ENCODE results near the gene TENM3.
"Not testable (repeated sequence)": the region's sequence is repeated elsewhere in the genome, so short reads cannot be mapped to it uniquely, and the experiment has no call there.

Gene TENM3

GRCh38 chr4:182243204-182243603 is at the start of gene TENM3:
Gene TENM3, plus strand, starts transcription at chr4:182243402. Its CDS starts 80,619 bp downstream, at chr4:182324021.
- not testable (repeated sequence) for DNase-seq (ENCODE audit: low spot score)

- no peak for DNase-seq (ENCODE audit: low spot score)
Measured at GRCh38 chr4:182194091-182194824, 48.9 kb upstream of the TENM3 start.

GRCh38 chr4:182197611-182198010 is 45.6 kb upstream of the TENM3 start:
- no peak for DNase-seq (ENCODE audit: low spot score)

DNA sequence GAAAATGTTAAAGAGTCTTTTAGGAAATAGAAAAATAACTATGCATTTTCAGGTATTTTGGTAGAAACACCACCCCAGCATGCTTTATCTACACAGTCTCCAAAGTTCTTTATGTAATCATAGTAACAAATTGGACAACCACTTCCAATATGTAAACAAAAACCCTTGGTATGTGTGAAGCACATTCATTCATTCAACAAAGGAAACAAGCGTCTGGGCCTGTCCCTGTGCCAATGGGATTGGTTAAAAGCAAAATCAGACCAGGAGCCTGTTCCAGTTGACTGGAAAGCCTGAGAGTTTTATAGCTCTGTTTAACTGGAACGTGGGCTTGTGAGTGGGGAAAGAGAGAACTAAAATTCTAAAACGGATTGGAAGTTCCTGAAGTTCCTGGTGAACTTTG is 41.3 kb upstream of the TENM3 start:
- DNase-seq (ENCODE audit: low spot score) = no peak

DNA sequence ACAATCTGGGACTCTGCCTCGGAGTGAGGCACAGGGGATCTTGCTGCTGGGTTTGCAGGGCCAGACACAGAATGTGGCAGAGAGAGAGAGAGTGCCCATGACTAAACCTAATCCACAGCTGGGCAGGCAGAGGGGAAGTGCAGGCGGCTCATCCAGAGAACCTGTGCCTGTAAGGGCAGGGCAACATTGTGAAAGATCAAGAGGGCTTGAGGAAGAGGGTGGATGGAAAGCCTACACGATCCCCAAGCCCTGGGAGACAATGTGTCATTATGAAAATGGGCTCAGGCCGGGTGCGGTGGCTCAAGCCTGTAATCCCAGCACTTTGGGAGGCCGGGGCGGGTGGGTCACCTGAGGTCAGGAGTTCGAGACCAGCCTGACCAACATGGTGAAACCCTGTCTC is 40.6 kb upstream of the TENM3 start:
- no peak for DNase-seq (ENCODE audit: low spot score)

DNA sequence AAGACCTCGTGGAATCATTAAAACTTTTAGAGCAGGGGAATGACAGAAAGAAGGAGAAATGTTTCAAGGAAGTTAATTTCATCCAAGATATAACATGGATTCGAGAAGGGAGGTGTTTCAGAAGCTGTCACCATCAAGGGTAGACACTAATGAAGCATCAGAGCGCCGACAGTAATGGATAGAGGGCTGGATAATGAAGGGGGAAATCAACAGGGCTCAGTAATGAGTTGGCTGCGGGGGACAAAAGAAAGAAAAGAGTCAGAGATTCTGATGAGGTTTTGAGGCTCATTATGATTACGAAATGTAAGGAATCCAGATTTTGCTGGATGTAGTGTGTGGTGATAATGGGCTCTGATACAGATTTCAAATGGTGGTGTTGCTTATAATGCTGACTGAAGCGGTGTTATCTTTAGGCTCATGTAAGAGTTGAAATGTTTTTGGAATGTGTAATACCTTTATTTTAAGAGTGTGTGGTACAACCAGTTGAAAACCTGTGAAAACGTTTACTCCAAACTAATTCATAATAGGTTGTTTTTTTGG is 39.3 kb upstream of the TENM3 start:
- DNase-seq (ENCODE audit: low spot score) = no peak

DNA sequence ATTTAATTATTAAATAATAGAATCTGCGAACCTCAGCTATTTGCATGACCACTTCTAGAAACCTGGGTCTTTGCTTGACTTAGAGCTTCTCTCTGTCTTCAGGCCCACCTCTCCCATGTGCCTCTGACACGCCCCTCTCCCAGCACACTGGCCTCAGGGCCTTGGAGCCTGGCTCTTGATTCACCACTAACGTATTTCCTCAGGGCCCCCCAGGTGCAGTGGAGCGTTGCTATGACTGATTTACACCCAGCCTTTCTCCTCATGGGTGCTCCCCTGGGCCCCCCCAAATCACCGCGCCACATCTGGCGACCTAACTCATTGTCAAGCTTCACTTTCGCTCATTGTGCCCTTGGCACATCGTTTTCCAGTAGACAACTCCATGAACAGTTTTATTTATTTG is 37.9 kb upstream of the TENM3 start:
- no peak for DNase-seq (ENCODE audit: low spot score)

DNA sequence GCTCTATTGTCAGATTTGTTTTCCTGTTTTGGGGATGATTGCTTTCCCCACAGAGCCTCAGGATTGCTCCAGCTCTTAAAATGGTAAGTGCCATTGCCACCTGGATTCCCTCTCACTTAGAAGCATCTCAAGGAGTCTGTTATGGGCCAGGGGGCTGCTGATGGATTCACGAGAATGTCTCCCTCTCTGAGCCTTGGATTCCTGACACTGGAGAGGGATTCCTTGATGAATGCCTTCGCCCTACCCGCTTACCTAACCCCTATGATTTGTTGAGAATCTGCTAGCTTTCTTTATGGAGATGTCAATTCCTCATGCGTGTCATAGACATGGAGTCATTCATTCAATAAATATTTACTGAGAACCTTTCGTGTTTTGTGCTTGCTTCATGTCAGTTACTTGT is 36.9 kb upstream of the TENM3 start:
- DNase-seq (ENCODE audit: low spot score) = no peak

DNA sequence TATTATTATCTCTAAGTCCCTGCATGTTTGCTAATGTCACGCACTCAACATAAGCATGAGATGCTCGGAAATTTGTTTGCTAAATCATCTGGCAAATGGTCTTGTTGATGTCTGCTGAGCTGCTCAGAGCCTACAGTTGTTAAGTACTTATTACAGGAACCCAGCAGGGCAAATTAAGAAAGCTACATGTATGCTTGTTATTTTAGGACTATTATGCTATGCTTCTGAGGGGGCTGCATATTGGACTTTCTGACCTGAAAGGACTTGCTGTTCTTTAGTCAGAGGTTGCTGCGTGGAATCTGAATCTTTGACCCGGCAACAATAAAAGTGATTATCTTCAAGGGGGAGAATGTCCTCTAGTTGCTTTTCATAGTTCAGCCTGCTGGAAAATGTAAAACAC is 36.3 kb upstream of the TENM3 start:
- no peak for DNase-seq (ENCODE audit: low spot score)

DNA sequence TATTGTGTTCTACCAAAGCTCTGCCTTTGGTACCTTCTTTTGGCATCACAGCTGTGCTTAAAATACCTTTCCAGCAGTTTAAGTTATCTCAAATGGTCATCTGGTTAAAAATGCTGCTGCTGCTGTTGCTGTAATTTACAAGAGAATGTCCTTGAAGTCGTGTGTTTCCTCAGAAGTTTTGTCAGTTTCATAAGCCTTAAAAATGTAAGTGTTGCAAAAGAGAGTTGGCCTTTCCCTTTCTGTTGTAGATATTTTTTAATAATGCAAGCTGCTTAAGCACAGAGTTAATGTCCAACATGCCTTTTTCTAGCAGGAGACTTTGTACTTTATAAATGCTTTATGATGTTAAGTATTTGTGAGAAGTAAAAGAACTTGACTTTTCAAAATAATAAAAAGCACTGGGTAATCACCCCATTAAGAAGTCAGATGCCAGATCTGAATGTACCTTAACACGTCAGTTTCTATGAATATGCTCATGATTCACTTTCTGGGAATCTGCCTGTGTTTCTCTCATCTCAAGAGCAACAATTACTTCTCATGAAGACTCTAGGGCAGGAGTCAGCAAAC is 35.3 kb upstream of the TENM3 start:
- DNase-seq (ENCODE audit: low spot score) = no peak

GRCh38 chr4:182208526-182209050 is 34.6 kb upstream of the TENM3 start:
- DNase-seq (ENCODE audit: low spot score) = no peak

GRCh38 chr4:182212211-182212761 is 30.9 kb upstream of the TENM3 start:
- no peak for DNase-seq (ENCODE audit: low spot score)

DNA sequence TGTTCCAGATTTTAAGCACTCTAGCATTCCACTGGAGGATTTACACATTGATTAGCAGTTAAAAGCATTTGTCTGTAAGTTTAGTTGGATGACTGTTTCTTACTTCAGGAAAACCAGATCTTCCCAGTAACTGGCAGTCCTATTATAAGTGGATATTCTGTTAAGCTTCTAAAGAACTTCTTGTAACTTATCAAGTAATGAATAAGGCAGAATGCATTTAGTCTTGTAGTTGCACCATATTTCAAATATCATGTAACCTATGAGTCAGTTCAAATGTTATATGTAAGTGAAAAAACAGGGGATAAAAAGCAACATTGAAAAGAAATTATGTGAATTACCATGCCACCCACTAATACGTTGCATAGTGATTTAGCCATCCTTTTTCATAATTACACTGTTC is 30.2 kb upstream of the TENM3 start:
- no peak for DNase-seq (ENCODE audit: low spot score)

DNA sequence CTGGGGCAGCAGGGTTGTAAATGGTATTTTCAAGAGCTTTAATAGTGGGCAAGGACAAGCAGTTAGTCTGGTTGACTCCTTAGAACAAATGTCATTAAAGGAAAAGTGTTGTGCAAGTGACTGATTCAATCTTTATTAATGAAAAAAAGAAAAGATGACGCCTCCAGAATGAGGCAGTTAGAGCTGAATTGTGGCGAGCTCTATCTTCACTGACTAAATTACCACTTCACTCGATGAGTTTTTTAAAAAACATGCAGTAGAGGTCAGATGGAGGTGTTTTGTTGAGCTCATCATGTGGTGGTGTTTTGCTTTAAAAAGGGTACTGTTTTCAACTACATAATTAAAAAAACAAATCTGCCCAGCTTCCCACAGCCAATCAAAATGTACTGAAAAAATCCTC is 28.1 kb upstream of the TENM3 start:
- no peak for DNase-seq (ENCODE audit: low spot score)

DNA sequence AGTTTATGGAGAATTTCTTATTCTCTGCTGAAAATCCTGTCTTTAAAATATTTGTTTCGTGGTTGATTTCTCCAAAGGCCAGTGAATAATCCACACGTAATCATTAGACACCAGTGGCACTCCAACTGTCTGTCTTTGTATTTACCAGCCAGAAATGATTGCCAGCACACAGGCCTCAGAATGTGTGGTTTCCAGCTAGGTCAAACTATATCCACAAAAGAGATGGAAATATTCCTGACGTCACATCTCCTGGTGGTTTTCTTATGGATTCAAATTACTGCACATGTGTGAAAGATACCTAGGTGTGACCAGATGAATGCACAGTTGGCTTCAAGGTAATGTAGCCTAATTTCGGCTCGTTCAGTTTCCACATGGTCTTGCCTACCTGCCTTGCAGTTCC is 27.2 kb upstream of the TENM3 start:
- DNase-seq (ENCODE audit: low spot score) = no peak

- no peak for DNase-seq (ENCODE audit: low spot score)
Measured at GRCh38 chr4:182219411-182220056, 23.7 kb upstream of the TENM3 start.

DNA sequence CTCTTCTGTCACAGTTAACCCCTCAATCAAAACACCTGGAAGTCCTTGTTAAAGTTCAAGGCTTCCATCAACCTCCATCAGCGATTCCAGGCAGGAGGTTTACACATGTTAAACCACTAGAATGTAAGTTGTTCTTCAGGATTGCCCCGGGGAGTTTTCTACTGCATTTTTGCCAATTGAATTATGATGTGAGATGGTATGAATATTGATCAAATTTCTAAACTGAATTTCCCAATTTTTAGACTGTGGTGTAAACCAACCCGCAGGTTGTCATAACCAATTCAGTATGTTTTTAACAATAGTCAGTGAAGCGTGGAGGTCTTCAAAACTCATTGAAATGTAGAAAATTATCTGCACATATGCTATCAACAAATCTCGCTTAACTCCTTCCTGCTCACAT is 21.2 kb upstream of the TENM3 start:
- DNase-seq (ENCODE audit: low spot score) = no peak

- no peak for DNase-seq (ENCODE audit: low spot score)
Measured at GRCh38 chr4:182222766-182223165, 20.4 kb upstream of the TENM3 start.

DNA sequence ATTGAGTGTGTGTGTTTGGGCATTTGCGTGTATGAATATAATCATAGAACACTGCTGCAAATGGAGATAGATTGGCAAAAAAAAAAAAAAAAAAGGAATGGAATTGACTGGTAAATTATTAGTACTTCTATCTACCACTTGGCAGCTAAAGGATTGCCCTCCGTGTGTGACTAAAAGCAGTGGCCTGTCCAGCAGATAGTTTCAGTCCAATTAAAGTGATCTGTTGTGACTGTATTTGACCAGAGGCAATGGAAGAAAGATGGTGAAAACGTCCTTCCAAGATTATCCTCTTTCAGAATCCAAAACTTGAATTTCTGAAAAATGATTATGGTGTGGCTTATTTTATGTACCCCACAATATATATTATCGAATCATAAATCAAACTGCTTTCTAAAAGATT is 19.5 kb upstream of the TENM3 start:
- DNase-seq (ENCODE audit: low spot score) = no peak

DNA sequence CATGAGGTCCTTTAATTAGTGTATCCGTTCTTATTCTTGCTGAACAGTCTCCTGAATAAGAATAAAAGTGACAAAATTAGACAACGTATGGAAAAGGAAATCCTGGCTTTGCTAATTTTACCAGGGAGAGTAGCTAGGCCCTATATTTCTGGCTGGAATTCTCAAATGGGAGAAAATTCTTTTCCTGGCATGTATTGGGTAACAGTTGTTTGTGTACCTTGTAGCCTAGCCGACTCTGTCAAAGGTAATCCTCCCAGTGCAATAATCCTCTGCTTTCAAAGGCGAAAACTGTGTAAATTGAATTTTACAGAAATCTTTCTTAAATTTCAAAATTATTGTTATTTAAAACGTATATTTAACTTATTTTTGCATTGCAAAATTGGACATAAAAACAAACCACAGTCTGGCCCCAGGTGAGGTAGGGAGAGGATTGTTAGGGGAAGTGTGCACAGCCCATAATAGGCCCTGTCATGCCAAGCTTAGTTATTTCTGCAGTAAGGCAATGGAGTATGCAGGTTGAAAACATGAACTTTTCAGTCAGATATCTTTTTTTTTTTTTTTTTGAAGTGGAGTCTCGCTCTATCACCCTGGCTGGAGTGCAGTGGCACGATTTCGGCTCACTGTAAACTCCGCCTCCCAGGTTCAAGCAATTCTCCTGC is 18.9 kb upstream of the TENM3 start:
- DNase-seq (ENCODE audit: low spot score) = no peak

DNA sequence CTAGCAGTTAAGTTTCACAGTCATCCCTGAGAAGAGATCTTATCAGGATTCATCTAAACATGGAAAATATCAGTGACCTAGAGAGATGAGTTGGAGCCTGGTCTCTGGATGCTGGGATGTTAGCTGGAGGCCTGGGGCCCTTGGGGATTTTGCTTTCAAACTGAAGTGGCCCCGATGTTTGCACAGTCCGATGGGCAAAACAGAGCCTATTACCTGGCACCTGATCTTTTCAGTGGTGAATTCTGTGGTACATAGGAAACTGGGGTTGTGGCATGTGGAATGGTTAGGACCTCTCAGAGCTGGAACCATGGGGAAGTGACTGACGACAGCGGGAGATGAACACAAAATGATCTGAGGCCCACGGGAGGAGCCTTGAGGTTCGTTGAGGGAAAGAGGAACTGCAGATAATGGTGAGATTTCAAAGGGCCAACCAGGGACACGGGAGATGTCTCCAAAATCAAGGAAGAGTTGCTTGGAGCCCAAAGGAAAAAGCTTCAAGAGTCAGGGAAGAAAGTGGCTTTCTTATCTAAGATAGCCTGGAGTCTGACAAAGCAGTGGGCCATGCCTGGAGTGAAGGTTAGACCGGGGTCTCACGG is 17.8 kb upstream of the TENM3 start:
- no peak for DNase-seq (ENCODE audit: low spot score)

GRCh38 chr4:182227611-182228010 is 15.6 kb upstream of the TENM3 start:
- DNase-seq (ENCODE audit: low spot score) = no peak

All from NAMALWA (cell line).